Neural progenitor cell (in vitro differentiated cells): ENCODE measurements around the gene DCX.

Source experiments
- EZH2 ChIP-seq: fragments of 200-600 bp; sonication (generic); IDR thresholded peaks from 2 replicates; pipeline ENCODE4 v1.6.1; 2017; ENCODE audit warnings: antibody characterized with exemption, mild to moderate bottlenecking, moderate library complexity
- EZH2phosphoT487 ChIP-seq: fragments of 200-600 bp; sonication (generic); IDR thresholded peaks from 2 replicates; pipeline ENCODE4 v1.6.1; 2017; ENCODE audit warnings: antibody characterized with exemption
- TF ChIP-seq, protein P1 (sequence below): fragments of 200-600 bp; sonication (generic); IDR thresholded peaks from 2 replicates; pipeline ENCODE4 v1.5.1; 2017; ENCODE audit warnings: antibody characterized with exemption, mild to moderate bottlenecking

GRCh38 chrX:111337067-111337637 lies 74.8 kb downstream of the DCX start:
- TF ChIP-seq, protein P1, sequence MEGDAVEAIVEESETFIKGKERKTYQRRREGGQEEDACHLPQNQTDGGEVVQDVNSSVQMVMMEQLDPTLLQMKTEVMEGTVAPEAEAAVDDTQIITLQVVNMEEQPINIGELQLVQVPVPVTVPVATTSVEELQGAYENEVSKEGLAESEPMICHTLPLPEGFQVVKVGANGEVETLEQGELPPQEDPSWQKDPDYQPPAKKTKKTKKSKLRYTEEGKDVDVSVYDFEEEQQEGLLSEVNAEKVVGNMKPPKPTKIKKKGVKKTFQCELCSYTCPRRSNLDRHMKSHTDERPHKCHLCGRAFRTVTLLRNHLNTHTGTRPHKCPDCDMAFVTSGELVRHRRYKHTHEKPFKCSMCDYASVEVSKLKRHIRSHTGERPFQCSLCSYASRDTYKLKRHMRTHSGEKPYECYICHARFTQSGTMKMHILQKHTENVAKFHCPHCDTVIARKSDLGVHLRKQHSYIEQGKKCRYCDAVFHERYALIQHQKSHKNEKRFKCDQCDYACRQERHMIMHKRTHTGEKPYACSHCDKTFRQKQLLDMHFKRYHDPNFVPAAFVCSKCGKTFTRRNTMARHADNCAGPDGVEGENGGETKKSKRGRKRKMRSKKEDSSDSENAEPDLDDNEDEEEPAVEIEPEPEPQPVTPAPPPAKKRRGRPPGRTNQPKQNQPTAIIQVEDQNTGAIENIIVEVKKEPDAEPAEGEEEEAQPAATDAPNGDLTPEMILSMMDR, result no peak
- no peak for TF ChIP-seq EZH2
- no peak for TF ChIP-seq EZH2phosphoT487
